Loucy (cell line): ENCODE results near the gene CTRL.

Source experiments
- H2AFZ ChIP-seq: fragments of 200-600 bp; sonication (generic); 2 replicates; pipeline ENCODE4 v1.6.0; 2016; ENCODE audit warnings: antibody characterized with exemption, mild to moderate bottlenecking, low read length, moderate library complexity
- H3F3A ChIP-seq: fragments of 200-600 bp; 2 replicates; pipeline ENCODE4 v1.6.0; 2016; ENCODE audit warnings: antibody characterized with exemption, low read depth, mild to moderate bottlenecking
- H3K27me3 ChIP-seq: fragments of 200-600 bp; sonication (generic); 2 replicates; pipeline ENCODE4 v1.6.1; 2014; ENCODE audit warnings: low read length, mild to moderate bottlenecking; ENCODE audit not compliant: insufficient read depth, poor library complexity, severe bottlenecking
- H3K36me3 ChIP-seq: fragments of 200-600 bp; sonication (generic); 2 replicates; pipeline ENCODE4 v1.6.1; 2016; ENCODE audit warnings: low read length; ENCODE audit not compliant: insufficient read depth
- H3K4me1 ChIP-seq: fragments of 200-600 bp; sonication (generic); 2 replicates; pipeline ENCODE4 v1.5.1; 2014; ENCODE audit warnings: low read length, mild to moderate bottlenecking; ENCODE audit not compliant: insufficient read depth, poor library complexity, severe bottlenecking
- H3K4me2 ChIP-seq: fragments of 200-600 bp; sonication (generic); 2 replicates; pipeline ENCODE4 v1.6.0; 2014; ENCODE audit warnings: antibody characterized with exemption, low read length, low read depth, mild to moderate bottlenecking; ENCODE audit not compliant: poor library complexity, severe bottlenecking
- H3K4me3 ChIP-seq: fragments of 200-600 bp; sonication (generic); 2 replicates; pipeline ENCODE4 v1.5.1; 2014; ENCODE audit warnings: low read length, mild to moderate bottlenecking, mixed read lengths; ENCODE audit not compliant: poor library complexity, severe bottlenecking
- H3K79me2 ChIP-seq: fragments of 200-600 bp; sonication (generic); 2 replicates; pipeline ENCODE4 v1.6.1; 2014; ENCODE audit warnings: low read length; ENCODE audit not compliant: insufficient read depth
- H3K9ac ChIP-seq: fragments of 200-600 bp; sonication (generic); 2 replicates; pipeline ENCODE4 v1.6.0; 2014; ENCODE audit warnings: mild to moderate bottlenecking, low read depth, low read length, moderate library complexity; ENCODE audit not compliant: poor library complexity, severe bottlenecking
- H3K9me2 ChIP-seq: fragments of 200-600 bp; sonication (generic); replicated peaks from 2 replicates; pipeline ENCODE4 v1.6.1; 2016; ENCODE audit warnings: low read depth, low read length, mixed read lengths
- H3K9me3 ChIP-seq: fragments of 200-600 bp; sonication (generic); 2 replicates; pipeline ENCODE4 v1.6.1; 2014; ENCODE audit warnings: mild to moderate bottlenecking, antibody characterized with exemption, low read length, low read depth; ENCODE audit not compliant: insufficient read depth
- H4K20me1 ChIP-seq: fragments of 200-600 bp; sonication (generic); 2 replicates; pipeline ENCODE4 v1.6.0; 2014; ENCODE audit warnings: antibody characterized with exemption, low read length, mild to moderate bottlenecking; ENCODE audit not compliant: insufficient read depth, poor library complexity, severe bottlenecking
- EZH2phosphoT487 ChIP-seq: fragments of 200-600 bp; IDR thresholded peaks from 2 replicates; pipeline ENCODE4 v1.6.1; 2018; ENCODE audit warnings: antibody characterized with exemption, mild to moderate bottlenecking, moderate library complexity, borderline replicate concordance
- TF ChIP-seq, protein P1 (sequence below): fragments of 200-600 bp; sonication (generic); conservative IDR thresholded peaks from 2 replicates; pipeline ENCODE4 v1.5.1; 2014; ENCODE audit warnings: mild to moderate bottlenecking, antibody characterized with exemption, low read length

CTRL gene

GRCh38 chr16:67885976-67886375 lies 45.7 kb downstream of the CTRL start:
- Histone ChIP-seq H3F3A (no peaks in the 10 kb centered on the region), H3K4me1 (no peaks in the 10 kb centered on the region), H3K27me3 (no peaks in the 10 kb centered on the region), H2AFZ (no peak overlapping the region), H3K79me2 (no peaks in the 10 kb centered on the region), H4K20me1 (no peaks in the 10 kb centered on the region), H3K36me3 (peaks cover 55% of the 10 kb centered on the region; the same call in 1 of the 2 replicates), H3K4me2 (no peak overlapping the region), H3K9me2 (no peaks in the 10 kb centered on the region), H3K9me3 (no peaks in the 10 kb centered on the region), H3K9ac (no peak overlapping the region), H3K4me3 (no peak overlapping the region)
- TF ChIP-seq, protein P1, sequence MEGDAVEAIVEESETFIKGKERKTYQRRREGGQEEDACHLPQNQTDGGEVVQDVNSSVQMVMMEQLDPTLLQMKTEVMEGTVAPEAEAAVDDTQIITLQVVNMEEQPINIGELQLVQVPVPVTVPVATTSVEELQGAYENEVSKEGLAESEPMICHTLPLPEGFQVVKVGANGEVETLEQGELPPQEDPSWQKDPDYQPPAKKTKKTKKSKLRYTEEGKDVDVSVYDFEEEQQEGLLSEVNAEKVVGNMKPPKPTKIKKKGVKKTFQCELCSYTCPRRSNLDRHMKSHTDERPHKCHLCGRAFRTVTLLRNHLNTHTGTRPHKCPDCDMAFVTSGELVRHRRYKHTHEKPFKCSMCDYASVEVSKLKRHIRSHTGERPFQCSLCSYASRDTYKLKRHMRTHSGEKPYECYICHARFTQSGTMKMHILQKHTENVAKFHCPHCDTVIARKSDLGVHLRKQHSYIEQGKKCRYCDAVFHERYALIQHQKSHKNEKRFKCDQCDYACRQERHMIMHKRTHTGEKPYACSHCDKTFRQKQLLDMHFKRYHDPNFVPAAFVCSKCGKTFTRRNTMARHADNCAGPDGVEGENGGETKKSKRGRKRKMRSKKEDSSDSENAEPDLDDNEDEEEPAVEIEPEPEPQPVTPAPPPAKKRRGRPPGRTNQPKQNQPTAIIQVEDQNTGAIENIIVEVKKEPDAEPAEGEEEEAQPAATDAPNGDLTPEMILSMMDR, result no peak
- no peak for TF ChIP-seq EZH2phosphoT487

DNA sequence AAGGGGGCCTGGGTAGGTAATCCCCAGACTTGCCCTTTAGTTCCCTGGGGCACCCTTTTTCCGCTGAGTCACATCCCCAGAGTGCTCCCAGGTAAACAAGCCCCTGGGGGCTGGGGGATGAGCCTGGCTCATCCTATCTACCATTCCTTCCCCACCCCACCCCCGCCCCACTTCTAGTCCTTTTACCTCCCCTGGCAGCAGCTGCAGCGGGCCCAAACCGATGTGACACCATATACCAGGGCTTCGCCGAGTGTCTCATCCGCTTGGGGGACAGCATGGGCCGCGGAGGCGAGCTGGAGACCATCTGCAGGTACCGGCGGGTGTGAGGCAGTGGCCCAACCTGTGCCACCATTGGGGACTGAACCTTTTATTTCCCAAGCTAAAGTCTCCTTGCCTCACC lies 46.1 kb downstream of the CTRL start:
- H3K9me3 ChIP-seq, result no peaks in the 10 kb centered on the region
- TF ChIP-seq, protein P1, result no peak
- no peaks in the 10 kb centered on the region for H3K9me2 ChIP-seq
- H3F3A ChIP-seq, result no peaks in the 10 kb centered on the region
- H3K4me1 ChIP-seq, result no peaks in the 10 kb centered on the region
- no peak overlapping the region for H2AFZ ChIP-seq
- H3K4me3 ChIP-seq, result no peak overlapping the region
- H3K36me3 ChIP-seq, result peaks cover 60% of the 10 kb centered on the region; the same call in 1 of the 2 replicates
- no peak overlapping the region for H3K9ac ChIP-seq
- no peaks in the 10 kb centered on the region for H3K79me2 ChIP-seq
- no peak overlapping the region for H3K4me2 ChIP-seq
- no peaks in the 10 kb centered on the region for H4K20me1 ChIP-seq
- no peaks in the 10 kb centered on the region for H3K27me3 ChIP-seq

- no peaks in the 10 kb centered on the region for H3K4me1 ChIP-seq
- TF ChIP-seq, protein P1, result no peak
- TF ChIP-seq EZH2phosphoT487, result no peak
- no peaks in the 10 kb centered on the region for H3K79me2 ChIP-seq
- H3F3A ChIP-seq, result no peaks in the 10 kb centered on the region
- H3K4me3 ChIP-seq, result no peak within 1 kb of the TSS
- no peak within 1 kb of the TSS for H2AFZ ChIP-seq
- no peaks in the 10 kb centered on the region for H4K20me1 ChIP-seq
- no peaks in the 10 kb centered on the region for H3K27me3 ChIP-seq
- H3K9me3 ChIP-seq, result no peaks in the 10 kb centered on the region
- peaks cover 68% of the 10 kb centered on the region; the same call in 1 of the 2 replicates for H3K36me3 ChIP-seq
- H3K4me2 ChIP-seq, result no peak within 1 kb of the TSS
- H3K9me2 ChIP-seq, result no peaks in the 10 kb centered on the region
- no peak within 1 kb of the TSS for H3K9ac ChIP-seq
These were observed 47.0 kb downstream of the CTRL start, which contains the start of gene NRN1L for GRCh38 chr16:67884684-67885083. Gene NRN1L (plus strand): TSS chr16:67884885. CDS start chr16:67884904, 19 bp downstream.
